ENCODE data around the gene SLC48A1.

SLC48A1 gene

DNA sequence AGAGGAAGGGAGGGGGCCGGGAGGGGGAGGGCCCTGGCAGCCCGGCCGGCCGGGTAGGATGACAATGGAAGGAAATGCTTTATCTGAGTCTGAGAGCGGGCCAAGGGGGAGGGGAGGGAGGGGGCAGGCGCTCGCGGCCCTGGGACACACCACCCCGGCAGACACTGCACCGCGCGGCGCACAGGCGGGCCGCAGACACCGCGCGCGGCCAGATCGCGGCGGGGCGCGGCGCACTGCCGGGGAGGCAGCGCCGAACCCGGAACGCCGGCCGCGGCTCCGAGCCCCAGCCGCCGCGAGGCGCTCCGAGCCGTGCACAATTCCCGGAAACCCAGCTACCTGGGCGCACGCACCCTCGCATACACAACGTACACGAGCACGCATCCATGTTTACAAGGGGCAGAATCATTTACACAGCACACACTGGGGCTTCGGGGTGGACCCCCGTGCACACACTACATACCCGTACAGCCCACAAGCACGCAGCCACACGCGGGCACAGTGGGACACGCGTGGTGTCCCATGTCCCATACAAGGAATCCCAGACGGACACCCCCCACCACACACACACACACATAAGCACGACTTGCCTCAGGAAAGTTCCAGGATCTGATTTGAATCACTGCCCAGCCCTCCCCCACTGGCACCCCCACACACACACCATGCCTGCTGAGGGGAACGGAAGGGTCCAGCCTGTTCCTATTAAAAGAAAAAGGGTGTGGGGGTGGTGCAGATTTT lies 47.0 kb downstream of the SLC48A1 start, which contains the start of gene HDAC7:
TSS of gene HDAC7 (minus strand) at position 8 of the 735 bp plus-strand sequence. CDS start 118 bp downstream, outside the sequence.
- peak within 1 kb of the TSS; percentile 95 for H3K27ac ChIP-seq
- H3K27me3 ChIP-seq = no peaks in the 10 kb centered on the region
- TF ChIP-seq, protein P1, sequence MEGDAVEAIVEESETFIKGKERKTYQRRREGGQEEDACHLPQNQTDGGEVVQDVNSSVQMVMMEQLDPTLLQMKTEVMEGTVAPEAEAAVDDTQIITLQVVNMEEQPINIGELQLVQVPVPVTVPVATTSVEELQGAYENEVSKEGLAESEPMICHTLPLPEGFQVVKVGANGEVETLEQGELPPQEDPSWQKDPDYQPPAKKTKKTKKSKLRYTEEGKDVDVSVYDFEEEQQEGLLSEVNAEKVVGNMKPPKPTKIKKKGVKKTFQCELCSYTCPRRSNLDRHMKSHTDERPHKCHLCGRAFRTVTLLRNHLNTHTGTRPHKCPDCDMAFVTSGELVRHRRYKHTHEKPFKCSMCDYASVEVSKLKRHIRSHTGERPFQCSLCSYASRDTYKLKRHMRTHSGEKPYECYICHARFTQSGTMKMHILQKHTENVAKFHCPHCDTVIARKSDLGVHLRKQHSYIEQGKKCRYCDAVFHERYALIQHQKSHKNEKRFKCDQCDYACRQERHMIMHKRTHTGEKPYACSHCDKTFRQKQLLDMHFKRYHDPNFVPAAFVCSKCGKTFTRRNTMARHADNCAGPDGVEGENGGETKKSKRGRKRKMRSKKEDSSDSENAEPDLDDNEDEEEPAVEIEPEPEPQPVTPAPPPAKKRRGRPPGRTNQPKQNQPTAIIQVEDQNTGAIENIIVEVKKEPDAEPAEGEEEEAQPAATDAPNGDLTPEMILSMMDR (IDR thresholded peaks at IDR 0.05) = no peak
- peaks cover 73 to 74% of the 10 kb centered on the region in 2 experiments for H3K4me1 ChIP-seq (ENCODE audit: control insufficient read depth in 1 of 2, insufficient read depth in 1 of 2, low read depth in 1 of 2, low read length in 1 of 2)
- no peaks in the 10 kb centered on the region for H3K36me3 ChIP-seq
- H3K9me3 ChIP-seq = no peaks in the 10 kb centered on the region
- peak within 1 kb of the TSS; percentile 80 to 91 for H3K4me3 ChIP-seq (ENCODE audit: low read depth in 1 of 2, low read length in 1 of 2)

DNA sequence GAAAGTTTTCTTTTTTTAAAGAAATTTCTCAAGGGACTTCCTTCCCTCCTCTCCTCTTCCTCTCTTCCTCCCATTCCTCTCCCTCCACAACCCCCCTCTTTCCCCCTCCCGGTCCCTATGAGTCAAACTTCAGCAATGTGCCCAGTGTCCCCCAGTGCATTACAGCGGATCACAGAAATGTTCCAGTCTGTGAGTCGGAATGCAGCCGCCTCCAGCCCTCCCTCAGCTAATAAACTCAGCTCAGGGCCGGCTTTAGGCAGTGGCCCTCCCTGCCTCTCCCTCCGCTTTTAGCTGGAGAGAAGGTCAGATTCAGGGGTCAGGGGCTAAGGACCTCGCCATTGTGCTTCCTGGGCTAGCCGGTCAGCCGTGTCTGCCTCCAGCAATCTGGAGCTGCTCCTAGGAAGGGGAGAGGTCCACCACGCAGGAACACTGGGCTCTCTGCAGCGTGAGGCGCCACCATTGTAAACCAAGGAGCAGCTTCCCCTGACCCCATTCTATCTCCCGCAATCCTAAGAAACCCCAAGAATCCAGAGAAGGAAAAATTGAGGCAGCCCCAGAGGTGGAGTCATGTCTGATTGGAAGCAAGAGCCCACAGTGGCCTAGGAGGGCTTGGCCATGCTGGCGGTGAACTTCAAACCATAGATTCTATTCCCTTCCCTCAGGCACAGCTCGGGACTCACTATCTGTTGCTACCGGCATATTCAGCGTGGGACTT lies 47.8 kb downstream of the SLC48A1 start:
- H3K36me3 ChIP-seq = no peaks in the 10 kb centered on the region
- H3K27ac ChIP-seq = peak overlapping the region; percentile 95
- no peaks in the 10 kb centered on the region for H3K27me3 ChIP-seq
- H3K9me3 ChIP-seq = no peaks in the 10 kb centered on the region
- peak overlapping the region; percentile 80 to 91 for H3K4me3 ChIP-seq (ENCODE audit: low read depth in 1 of 2, low read length in 1 of 2)
- H3K4me1 ChIP-seq (ENCODE audit: control insufficient read depth in 1 of 2, insufficient read depth in 1 of 2, low read depth in 1 of 2, low read length in 1 of 2) = peaks cover 66 to 68% of the 10 kb centered on the region in 2 experiments
- TF ChIP-seq, protein P1 (IDR thresholded peaks at IDR 0.05) = no peak

DNA sequence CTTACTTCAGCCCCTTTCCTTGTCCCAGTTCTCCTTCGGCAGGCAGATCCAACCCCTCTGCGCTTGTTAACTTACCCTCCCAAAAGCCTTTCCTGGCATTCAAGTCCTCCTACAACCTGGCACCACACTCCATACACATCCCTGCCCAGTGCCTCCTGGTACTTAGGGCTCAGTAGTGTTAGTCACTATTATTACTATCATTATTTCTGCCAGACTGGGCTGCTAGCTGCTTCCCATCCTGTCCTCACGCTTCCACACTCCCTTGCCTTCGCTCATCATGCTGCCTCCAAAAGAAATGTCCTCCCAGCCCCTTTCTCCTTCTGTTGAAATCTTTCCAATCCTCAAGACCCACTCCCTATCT lies 48.3 kb downstream of the SLC48A1 start:
- no peaks in the 10 kb centered on the region for H3K9me3 ChIP-seq
- no peaks in the 10 kb centered on the region for H3K36me3 ChIP-seq
- peak overlapping the region; percentile 95 for H3K27ac ChIP-seq
- H3K4me1 ChIP-seq (ENCODE audit: control insufficient read depth in 1 of 2, insufficient read depth in 1 of 2, low read depth in 1 of 2, low read length in 1 of 2) = peaks cover 63 to 64% of the 10 kb centered on the region in 2 experiments
- peak overlapping the region in 1 of 2 experiments; percentile 24 for H3K4me3 ChIP-seq (ENCODE audit: low read depth in 1 of 2, low read length in 1 of 2)
- TF ChIP-seq, protein P1 (IDR thresholded peaks at IDR 0.05) = no peak
- H3K27me3 ChIP-seq = no peaks in the 10 kb centered on the region

DNA sequence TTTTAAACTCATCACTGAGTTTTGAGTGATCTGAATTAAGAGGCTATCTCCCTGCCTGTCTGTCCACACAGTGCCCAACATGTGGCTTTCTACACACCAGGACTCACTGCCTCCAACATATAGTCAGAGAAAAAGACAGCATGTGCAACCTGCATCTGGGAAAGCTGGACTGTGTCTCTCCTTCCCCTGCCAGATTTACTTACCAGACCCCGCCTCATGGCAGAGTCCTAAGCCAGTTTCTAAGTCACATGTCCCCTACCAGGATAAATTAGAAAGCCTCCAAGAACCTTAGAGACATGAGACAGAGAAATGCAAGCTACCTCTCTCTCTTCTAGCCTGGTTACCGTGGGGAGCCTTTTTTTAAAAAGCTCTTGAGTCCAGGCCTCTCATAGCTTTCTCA lies 49.4 kb downstream of the SLC48A1 start:
- TF ChIP-seq, protein P1 (IDR thresholded peaks at IDR 0.05) = no peak
- H3K27ac ChIP-seq = peak overlapping the region; percentile 95

DNA sequence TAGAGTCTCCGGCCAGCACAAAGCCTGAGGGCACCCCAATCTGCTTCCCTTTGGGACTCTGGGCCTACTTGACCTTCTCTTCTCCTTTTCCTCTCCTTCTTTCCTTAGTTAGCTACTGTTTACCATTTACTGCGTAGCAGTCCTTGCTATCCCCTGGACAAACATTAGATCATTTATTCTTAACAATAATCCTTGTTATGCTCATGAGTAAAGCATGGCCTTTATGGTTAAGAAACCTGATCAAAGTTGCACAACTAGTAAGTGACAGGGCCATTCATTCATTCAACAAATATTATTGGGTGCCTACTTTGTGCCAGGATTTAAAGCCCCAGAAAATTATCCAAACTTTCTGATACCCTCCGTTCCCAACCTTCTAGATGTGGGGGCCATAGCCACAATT lies 49.8 kb downstream of the SLC48A1 start:
- Histone ChIP-seq H3K36me3 (no peaks in the 10 kb centered on the region), H3K27me3 (no peaks in the 10 kb centered on the region), H3K4me3 (ENCODE audit: low read depth in 1 of 2, low read length in 1 of 2) (no peak overlapping the region), H3K4me1 (ENCODE audit: control insufficient read depth in 1 of 2, insufficient read depth in 1 of 2, low read depth in 1 of 2, low read length in 1 of 2) (peaks cover 64% of the 10 kb centered on the region in 2 experiments), H3K9me3 (no peaks in the 10 kb centered on the region), H3K27ac (peak overlapping the region; percentile 95)
- TF ChIP-seq, protein P1 (IDR thresholded peaks at IDR 0.05) = no peak

More for the DNA sequence above, 49.4 kb downstream of the SLC48A1 start:
- no peak overlapping the region for H3K4me3 ChIP-seq (ENCODE audit: low read depth in 1 of 2, low read length in 1 of 2)
- no peaks in the 10 kb centered on the region for H3K9me3 ChIP-seq
- peaks cover 64% of the 10 kb centered on the region in 2 experiments for H3K4me1 ChIP-seq (ENCODE audit: control insufficient read depth in 1 of 2, insufficient read depth in 1 of 2, low read depth in 1 of 2, low read length in 1 of 2)
- H3K27me3 ChIP-seq = no peaks in the 10 kb centered on the region
- no peaks in the 10 kb centered on the region for H3K36me3 ChIP-seq

All from neutrophil (primary cell).